Osteocyte (in vitro differentiated cells): ENCODE measurements around the gene ADRA1B. TPM values are rescaled to one million over a fixed set of nuclear protein-coding genes. Genes with fewer than 3 reads are reported as not detected.

Source experiments
- DNase-seq: peaks from one replicate; pipeline ENCODE4 v3.0.0; 2021; ENCODE audit warnings: mixed read lengths; ENCODE audit not compliant: unreplicated experiment; ENCODE audit errors: extremely low spot score
- H3K27ac Mint-ChIP-seq: one replicate; pipeline ENCODE4 v1.8.0; 2021; ENCODE audit warnings: mild to moderate bottlenecking, mixed read lengths; ENCODE audit not compliant: unreplicated experiment
- H3K27me3 Mint-ChIP-seq: one replicate; pipeline ENCODE4 v1.8.0; 2021; ENCODE audit warnings: mixed read lengths; ENCODE audit not compliant: unreplicated experiment
- H3K36me3 Mint-ChIP-seq: one replicate; pipeline ENCODE4 v1.8.0; 2021; ENCODE audit warnings: mixed read lengths; ENCODE audit not compliant: unreplicated experiment
- H3K4me1 Mint-ChIP-seq: one replicate; pipeline ENCODE4 v1.8.0; 2021; ENCODE audit warnings: mixed read lengths; ENCODE audit not compliant: unreplicated experiment
- H3K4me3 Mint-ChIP-seq: one replicate; pipeline ENCODE4 v1.8.0; 2021; ENCODE audit warnings: mild to moderate bottlenecking, moderate library complexity, mixed read lengths; ENCODE audit not compliant: unreplicated experiment
- H3K9me3 Mint-ChIP-seq: one replicate; pipeline ENCODE4 v1.8.0; 2021; ENCODE audit warnings: mixed read lengths; ENCODE audit not compliant: unreplicated experiment
- total RNA-seq: library from RNA; stranded (reverse); gene quantifications from 2 replicates; pipeline ENCODE4 v1.2.1, GENCODE V29; 2021
- TF ChIP-seq, protein P1 (sequence below): fragments of 200-600 bp; sonication (generic); IDR thresholded peaks from 2 replicates; pipeline ENCODE4 v1.5.0; 2021; ENCODE audit warnings: antibody characterized with exemption, mild to moderate bottlenecking, moderate library complexity

The ADRA1B gene
- total RNA-seq, 1 donor from 2014 or later, result 4.0 TPM

DNA sequence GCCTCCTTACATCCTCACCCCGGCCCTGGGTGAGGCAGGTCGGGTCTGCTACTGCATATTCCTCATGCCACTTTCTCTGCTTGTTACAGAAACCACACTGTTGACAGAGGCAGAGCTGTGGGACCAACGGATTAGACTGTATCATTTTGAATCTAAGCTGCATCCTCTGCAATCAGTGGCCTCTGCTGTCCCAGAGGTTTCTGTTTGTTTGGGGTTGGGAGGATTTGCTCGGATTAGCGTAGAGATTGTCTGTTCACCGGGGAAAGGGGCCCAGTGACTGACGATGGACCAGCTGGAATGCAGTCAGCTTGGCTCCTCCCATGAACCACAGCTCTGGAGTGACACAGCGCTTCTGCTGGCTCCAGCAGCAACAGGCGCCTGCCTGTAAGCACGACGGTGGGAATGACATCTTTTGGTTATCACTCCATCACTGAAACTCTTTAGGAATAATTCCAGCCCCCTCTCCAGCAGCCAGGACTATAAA is 37.3 kb upstream of the ADRA1B start:
- Mint-ChIP-seq H3K4me1 (peaks cover 13% of the 10 kb centered on the region), H3K27me3 (peaks cover 8% of the 10 kb centered on the region), H3K36me3 (no peaks in the 10 kb centered on the region), H3K9me3 (no peaks in the 10 kb centered on the region), H3K27ac (peak overlapping the region; percentile 13), H3K4me3 (no peak overlapping the region)
- DNase-seq, result no peak
- TF ChIP-seq, protein P1, sequence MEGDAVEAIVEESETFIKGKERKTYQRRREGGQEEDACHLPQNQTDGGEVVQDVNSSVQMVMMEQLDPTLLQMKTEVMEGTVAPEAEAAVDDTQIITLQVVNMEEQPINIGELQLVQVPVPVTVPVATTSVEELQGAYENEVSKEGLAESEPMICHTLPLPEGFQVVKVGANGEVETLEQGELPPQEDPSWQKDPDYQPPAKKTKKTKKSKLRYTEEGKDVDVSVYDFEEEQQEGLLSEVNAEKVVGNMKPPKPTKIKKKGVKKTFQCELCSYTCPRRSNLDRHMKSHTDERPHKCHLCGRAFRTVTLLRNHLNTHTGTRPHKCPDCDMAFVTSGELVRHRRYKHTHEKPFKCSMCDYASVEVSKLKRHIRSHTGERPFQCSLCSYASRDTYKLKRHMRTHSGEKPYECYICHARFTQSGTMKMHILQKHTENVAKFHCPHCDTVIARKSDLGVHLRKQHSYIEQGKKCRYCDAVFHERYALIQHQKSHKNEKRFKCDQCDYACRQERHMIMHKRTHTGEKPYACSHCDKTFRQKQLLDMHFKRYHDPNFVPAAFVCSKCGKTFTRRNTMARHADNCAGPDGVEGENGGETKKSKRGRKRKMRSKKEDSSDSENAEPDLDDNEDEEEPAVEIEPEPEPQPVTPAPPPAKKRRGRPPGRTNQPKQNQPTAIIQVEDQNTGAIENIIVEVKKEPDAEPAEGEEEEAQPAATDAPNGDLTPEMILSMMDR, result no peak

DNA sequence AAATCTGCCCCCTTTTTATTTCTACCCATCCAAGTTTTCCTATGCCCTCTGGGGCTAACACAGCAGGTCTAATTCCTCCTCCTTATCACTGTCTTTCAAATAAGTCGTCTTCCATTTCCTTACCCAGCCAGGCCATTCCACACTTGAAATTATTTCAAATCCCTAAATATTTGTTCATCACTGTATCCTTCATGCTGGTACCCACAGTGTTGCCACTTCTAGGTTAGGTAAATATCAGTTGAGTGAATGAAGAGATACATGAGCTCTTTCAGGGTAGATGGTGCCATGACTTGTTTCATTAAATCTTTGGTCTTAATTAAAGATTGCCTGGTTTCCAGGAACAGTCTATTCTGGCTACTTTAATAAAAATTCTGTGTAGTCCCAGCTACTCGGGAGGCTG is 35.6 kb upstream of the ADRA1B start:
- H3K27ac Mint-ChIP-seq, result no peak overlapping the region
- H3K9me3 Mint-ChIP-seq, result no peaks in the 10 kb centered on the region
- TF ChIP-seq, protein P1, result no peak
- no peaks in the 10 kb centered on the region for H3K36me3 Mint-ChIP-seq
- H3K27me3 Mint-ChIP-seq, result peaks cover 8% of the 10 kb centered on the region
- H3K4me3 Mint-ChIP-seq, result no peak overlapping the region
- no peak for DNase-seq
- H3K4me1 Mint-ChIP-seq, result peaks cover 10% of the 10 kb centered on the region

DNA sequence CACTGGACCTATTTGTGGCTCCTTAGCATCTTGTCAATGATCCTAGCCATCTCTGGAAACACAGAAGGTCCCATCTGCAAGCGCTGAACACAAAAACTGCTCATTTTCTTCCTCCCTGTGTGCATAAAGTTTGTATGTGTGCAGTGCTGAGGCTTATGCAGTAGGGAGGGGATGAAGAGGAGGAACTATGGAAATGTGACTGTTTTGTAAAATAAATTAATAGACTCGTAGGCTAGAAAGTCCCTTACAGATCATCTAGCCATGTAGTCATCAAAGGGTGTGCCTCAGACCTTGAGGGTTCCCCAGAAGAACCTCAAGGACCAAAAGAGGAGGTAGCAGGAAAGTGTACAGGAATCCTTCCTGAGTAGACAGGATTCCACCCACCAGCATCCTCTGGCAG is 34.3 kb upstream of the ADRA1B start:
- DNase-seq, result no peak
- no peaks in the 10 kb centered on the region for H3K9me3 Mint-ChIP-seq
- H3K27ac Mint-ChIP-seq, result no peak overlapping the region
- TF ChIP-seq, protein P1, result no peak
- H3K36me3 Mint-ChIP-seq, result no peaks in the 10 kb centered on the region
- H3K4me3 Mint-ChIP-seq, result no peak overlapping the region
- H3K4me1 Mint-ChIP-seq, result peaks cover 10% of the 10 kb centered on the region
- peaks cover 8% of the 10 kb centered on the region for H3K27me3 Mint-ChIP-seq

DNA sequence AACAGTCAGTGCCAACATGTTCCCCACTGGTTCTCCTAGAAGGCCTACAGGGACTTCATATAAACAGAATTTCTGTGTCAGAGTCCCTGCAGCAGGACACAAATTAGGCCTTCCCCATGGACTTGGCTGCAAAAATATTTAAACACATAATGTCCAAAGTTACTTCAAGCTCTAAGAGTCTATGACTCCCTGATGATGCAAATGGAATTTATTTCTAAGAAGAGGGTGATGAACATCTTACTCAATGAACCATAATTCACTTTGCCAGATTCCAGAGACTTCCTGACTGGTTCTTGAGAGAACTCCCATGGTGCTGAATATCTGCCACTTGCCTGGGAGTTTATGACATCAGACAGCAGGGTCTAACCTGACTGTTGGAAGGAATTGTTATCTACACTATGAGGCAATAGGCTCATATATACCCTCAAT is 32.7 kb upstream of the ADRA1B start:
- no peaks in the 10 kb centered on the region for H3K9me3 Mint-ChIP-seq
- H3K27ac Mint-ChIP-seq, result no peak overlapping the region
- H3K27me3 Mint-ChIP-seq, result peaks cover 8% of the 10 kb centered on the region
- no peaks in the 10 kb centered on the region for H3K36me3 Mint-ChIP-seq
- no peak for DNase-seq
- TF ChIP-seq, protein P1, result no peak
- peaks cover 10% of the 10 kb centered on the region for H3K4me1 Mint-ChIP-seq
- no peak overlapping the region for H3K4me3 Mint-ChIP-seq

DNA sequence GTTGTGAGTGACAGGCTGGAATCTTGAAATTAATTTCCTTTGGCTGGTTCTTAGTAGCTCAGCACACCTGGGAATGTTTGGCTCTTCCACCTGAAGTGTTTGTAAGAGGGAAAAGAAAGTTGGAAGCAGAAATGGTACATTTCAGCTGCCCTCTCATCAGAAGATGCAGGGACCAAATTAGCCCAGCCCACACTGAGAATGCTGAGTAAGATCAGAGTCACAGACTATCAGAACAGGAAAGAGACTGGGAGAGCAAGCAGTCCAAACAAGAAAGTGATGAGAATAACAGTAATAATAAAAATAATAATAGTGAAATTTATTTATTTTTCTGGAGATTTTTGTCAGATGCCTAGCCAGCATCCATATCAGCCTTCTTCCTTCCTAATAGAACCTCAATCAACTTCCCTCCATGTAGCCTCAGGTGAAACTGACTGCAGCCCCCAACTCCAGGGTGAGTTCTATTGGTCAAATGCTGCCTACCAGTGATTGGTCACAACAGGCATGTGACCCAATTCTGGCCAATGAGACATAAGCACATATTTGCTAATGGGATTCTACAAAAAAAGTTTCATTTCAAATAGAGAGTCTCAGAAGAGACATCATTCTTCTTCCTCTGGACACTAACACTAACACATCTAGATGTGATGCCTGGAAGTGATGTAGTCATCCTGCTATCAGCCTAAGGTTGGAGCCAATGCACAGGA is 31.2 kb upstream of the ADRA1B start:
- TF ChIP-seq, protein P1, result no peak
- Mint-ChIP-seq H3K9me3 (no peaks in the 10 kb centered on the region), H3K36me3 (no peaks in the 10 kb centered on the region), H3K27ac (no peak overlapping the region), H3K27me3 (peaks cover 8% of the 10 kb centered on the region), H3K4me3 (no peak overlapping the region), H3K4me1 (no peaks in the 10 kb centered on the region)
- no peak for DNase-seq
